Stimulated activated CD8-positive, alpha-beta memory T cell treated with anti-CD3 and anti-CD28 coated beads, Interleukin-4, amount 100 ng/mL, for 24 hours (primary cell): Measurements from ENCODE around the gene SCAF4.
"Not testable (repeated sequence)": the region's sequence is repeated elsewhere in the genome, so short reads cannot be mapped to it uniquely, and the experiment has no call there.

Source experiments
- DNase-seq: peaks from one replicate; pipeline ENCODE4 v3.0.0-alpha.2; 2020; ENCODE audit warnings: low read depth

Gene SCAF4

DNA sequence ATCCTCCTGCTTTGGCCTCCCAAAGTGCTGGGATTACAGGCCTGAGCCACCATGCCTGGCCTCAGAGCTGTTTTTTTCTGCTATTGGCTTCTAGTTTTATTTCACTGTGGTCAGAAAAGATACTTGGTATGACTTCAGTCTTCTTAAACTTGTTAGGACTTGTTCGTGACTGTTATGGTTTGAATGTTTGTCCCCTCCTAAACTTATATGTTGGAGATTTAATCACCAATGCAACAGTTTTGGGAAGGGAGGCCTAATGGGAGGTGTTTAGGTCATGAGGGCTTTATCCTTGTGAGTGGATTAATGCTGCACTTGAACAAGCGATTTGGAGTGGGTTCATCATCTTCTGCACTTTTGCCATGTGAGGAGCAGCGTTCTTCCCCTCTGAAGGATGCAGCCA lies 96.9 kb downstream of the SCAF4 start:
- no peak for DNase-seq

DNA sequence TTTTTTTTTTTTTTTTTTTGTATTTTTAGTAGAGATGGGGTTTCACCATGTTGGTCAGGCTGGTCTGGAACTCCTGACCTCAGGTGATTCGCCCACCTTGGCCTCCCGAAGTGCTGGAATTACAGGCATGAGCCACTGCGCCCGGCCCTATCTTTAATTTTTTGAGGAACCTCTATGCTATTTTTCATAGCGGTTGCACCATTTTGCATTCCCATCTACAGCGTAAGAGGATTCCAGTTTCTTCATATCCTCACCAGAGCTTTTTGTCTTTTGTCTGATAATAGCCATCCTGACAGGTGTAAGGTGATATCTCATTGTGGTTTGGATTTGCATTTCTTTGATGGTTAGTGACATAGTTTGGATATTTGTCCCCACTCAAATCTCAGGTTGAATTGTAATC lies 100.0 kb downstream of the SCAF4 start:
- not testable (repeated sequence) for DNase-seq

- DNase-seq = no peak
These were observed 101.8 kb downstream of the SCAF4 start for GRCh38 chr21:31629972-31630711.

GRCh38 chr21:31624961-31625491 lies 106.9 kb downstream of the SCAF4 start:
- DNase-seq = no peak

DNA sequence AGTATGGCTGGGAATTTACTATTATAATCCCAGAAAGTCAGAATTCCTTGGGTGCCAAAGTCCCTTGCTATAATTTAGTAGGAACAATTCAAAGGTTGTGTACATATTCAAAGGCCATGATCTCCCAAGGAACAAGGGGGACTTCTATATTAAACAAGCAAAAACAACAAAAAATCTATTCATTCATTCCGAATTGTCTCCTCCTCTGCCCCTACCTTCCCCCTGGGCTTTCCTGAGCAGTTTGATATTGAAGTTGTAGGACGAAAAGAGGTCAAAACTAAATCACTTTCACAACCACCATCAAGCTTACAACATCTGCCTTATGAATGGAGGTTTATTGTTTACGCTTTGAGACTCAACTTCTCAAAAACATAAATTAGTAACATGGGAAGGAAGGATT lies 107.7 kb downstream of the SCAF4 start:
- no peak for DNase-seq

DNA sequence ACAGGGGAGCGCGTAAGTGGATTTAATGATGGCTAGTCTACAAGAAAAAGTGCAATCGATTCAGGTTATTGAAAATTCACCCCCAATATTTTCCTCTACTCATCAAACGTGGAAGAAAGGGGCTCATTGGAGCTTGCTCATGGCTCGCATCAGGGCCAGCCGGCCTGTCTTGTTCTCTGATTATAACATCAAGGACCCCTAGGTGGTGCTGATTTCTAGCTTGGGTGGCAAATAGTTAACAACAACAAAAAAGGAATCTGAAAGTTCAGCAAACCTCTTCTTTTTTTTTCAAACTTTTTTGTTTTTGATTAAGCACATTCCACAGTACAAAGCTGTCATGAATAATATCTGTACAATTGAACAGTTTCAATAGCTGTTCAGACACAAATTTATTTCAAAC lies 108.3 kb downstream of the SCAF4 start:
- no peak for DNase-seq

DNA sequence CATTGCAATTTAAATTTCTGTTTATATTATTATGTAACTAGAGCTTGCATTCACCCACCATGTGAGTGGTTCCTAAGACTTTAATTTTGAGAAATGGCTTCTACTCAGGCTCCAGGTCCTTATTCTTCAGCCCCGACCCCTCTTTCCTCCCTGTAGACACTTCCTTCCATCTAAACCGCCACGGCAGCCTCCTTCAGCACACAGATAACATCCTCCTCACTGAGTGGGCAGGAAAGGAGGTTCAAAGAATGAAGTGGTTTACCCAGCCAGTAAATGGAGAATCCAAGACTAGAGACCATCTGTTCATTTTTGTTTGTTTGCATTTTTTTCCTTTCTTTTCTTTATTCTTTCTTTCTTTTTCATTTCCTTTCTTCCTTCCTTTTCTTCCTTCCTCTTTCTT lies 109.5 kb downstream of the SCAF4 start:
- no peak for DNase-seq
